GM19463 (cell line): Measurements from ENCODE around the gene ZNF280C.
"Not testable (repeated sequence)": the region's sequence is repeated elsewhere in the genome, so short reads cannot be mapped to it uniquely, and the experiment has no call there.

Experiments
- ATAC-seq: cut with Tn5 transposase; IDR thresholded peaks from one replicate; pipeline ENCODE4 v1.9.1; 2021; ENCODE audit warnings: mild to moderate bottlenecking, moderate library complexity; ENCODE audit not compliant: unreplicated experiment

The ZNF280C gene, protein sequence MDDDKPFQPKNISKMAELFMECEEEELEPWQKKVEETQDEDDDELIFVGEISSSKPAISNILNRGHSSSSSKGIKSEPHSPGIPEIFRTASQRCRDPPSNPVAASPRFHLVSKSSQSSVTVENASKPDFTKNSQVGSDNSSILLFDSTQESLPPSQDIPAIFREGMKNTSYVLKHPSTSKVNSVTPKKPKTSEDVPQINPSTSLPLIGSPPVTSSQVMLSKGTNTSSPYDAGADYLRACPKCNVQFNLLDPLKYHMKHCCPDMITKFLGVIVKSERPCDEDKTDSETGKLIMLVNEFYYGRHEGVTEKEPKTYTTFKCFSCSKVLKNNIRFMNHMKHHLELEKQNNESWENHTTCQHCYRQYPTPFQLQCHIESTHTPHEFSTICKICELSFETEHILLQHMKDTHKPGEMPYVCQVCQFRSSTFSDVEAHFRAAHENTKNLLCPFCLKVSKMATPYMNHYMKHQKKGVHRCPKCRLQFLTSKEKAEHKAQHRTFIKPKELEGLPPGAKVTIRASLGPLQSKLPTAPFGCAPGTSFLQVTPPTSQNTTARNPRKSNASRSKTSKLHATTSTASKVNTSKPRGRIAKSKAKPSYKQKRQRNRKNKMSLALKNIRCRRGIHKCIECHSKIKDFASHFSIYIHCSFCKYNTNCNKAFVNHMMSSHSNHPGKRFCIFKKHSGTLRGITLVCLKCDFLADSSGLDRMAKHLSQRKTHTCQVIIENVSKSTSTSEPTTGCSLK

DNA sequence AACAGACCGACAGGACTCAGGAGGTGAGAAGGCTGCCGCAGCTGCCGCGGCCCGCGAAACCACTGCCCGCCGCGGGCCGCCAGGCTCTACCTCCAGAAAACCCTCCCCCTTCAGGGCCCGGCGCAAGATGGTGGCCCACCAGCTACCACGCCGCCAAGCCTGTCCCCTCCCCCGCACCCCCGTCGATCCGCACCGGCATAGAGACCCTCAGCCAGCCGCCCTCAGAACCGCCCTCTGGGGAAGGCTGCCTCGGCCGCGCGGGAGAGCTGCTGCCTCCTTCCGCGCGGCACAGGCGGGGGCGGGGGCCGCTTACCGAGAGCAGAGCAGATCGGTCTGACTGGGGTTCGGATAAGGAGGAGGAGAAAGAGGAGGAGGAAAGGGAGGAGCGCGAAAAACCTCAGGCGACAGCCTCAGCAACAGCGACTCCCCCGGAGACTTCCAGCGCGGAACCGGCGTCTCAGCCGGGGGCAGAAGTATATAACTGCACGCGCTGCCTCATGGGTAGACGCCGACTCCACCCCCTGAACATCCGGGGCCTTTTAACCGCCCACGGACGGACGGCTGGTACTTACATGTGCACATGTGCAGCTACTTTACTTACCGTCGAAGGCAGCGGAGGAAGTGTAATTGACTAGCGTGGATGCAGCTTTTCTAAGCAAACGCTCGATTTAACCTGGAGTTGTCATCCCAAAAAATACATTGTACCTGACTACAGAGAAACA is at the start of gene ZNF280C:
TSS of gene ZNF280C (minus strand) at position 451 of the 722 bp plus-strand sequence. CDS start 8,450 bp downstream, outside the sequence.
- peak; percentile 95 for ATAC-seq

DNA sequence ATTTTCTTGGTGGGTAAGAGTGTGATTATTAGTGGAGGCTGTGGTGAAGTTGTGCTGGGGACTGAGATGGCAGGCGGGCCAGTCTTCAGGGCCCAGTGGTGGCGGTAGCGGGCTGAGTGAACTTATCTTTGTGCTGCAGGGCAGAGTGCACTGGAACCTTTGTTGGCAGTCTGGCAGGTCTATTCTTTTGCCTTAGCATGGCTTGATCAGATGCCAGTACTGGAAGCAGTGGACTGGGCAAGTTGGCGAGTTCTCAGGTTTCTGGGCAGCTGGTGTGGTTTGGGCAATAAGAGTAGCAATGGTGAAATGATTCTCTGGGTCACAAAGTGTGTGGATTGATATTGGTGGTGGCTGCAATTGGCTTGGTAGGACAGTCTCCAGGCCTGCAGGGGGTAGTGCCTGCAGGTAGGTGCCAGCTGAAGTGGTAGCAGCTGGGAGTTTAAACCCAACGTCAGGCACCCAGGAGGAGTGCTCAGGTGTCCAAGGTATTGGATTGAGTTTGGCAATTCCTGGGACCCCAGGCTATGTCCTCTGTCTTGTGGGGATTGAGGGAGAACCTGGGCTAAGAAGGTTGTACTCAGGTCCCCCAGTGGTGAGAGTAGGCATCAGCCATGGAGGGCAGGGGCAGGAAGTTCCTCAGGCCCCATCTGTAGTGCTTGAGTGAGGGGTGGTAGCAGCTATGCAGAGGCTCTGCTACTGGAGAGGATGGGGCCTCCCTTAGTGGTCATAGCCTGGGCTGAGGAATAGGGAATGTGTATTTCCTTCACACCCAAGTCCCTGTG is 36.1 kb upstream of the ZNF280C start:
- no peak for ATAC-seq

DNA sequence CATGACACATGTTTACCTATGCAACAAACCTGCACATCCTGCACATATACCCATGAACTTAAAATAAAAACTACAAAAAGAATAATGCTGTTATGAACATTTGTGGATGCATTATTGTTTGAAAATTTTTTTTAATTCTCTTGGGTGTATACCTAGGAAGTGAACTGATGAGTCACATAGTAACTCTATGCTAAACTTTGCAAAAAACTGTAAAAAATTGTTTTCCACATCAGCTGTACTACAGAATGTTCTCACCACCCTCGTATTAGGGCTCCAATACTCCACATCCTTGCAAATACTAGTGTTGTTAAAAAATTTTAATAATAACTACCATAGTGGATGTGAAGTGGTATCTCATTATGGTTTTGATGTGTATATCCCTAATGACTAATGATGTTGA is 33.3 kb upstream of the ZNF280C start:
- ATAC-seq: no peak

DNA sequence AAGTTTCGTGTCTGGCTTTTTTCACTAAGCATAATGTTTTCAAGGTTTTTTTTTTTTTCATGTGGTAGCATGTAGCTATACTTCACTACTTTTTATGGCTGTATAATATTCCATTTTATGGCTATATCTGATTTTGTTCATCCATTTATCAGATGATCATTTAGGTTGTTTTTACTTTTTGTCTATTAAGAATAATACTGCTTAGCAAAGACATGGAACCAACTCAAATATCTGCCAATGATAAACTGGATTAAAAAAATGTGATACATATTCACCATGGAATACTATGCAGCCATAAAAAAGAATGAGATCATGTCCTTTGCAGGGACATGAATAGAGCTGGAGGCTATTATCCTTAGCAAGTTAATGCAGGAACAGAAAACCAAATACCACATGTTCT is 32.7 kb upstream of the ZNF280C start:
- ATAC-seq: no peak

DNA sequence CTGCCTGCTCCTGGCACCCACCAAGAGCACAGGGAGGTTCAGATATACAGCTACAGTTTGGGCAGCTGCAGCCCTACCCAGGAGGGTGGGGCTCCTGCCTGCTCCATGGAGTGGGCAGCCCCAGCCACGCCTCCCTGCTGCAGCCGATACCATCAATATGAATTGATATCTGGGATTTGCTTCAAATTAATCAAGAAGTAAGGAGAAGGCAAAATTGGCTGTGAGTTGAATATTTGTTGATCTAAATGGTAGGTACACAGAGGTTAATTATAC is 31.2 kb upstream of the ZNF280C start:
- no peak for ATAC-seq

DNA sequence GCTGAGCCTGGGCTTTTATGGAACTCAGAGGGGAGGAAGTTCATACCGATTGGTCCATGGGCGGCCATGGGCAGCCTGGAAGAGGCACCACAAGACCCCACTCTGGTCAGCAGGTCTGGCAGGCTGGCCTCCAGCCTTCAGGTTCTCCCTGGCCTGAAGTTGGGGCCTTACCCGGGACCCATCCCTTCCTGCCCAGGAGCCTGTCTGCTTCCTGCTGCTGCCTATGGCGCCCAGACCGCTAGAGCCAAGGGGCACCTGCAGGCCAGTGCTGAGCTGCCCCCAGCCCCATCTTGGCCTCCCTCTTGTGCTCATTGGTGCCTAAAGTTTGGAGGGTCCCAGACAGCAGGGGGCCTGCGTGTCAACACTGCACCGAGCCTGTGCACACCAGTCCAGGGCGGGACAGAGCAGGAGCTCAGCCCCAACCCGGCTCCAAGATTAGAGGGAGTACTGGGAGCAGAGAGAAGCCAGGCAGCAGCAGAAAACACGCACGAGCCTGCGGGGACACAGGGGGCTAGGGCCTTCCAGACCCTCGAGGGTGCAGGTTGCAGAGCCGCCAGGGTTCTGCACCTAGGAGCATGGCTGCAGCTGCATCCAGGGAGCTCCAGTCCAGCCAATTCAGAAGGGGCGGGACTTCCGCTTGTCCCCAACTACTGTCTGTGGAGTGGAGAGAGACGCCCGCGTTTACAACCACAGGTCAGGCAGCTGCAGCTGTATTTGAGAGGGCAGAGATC is 30.7 kb upstream of the ZNF280C start:
- ATAC-seq: no peak

DNA sequence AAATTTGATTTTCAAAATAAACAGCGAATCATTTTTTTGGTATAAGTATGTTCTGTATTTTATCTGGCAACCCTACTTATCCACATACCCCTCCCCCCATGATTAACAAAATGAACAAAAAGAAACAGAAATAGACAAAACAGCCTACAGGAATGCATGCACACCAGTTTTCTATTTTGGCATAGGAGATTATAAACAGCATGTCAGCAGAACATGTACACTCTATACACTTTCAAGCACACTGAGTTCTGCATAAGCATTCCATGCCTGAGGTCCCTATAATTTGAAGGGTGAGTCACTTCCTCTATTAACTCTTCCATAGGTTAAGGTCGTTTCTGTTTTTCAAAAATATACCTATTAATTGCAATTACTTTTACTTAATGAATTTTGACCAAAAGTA is 28.0 kb upstream of the ZNF280C start:
- ATAC-seq: no peak

DNA sequence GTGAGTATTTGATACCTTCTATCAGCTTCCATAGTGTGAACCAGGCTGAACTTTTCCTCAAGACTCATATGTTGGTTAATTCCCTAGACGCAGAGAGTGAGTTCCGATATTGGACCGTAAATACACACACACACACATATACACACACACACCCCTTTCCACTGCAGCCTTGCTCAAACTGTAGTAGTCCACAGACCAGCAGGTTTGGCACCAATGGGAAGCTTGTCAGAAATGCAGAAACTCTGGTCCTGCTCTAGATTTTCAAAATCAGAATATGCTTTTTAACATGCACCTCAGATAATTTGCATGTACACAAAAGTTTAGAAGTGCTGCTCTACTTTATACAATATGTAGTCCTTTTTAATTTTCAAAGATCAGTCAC is 27.6 kb upstream of the ZNF280C start:
- no peak for ATAC-seq

DNA sequence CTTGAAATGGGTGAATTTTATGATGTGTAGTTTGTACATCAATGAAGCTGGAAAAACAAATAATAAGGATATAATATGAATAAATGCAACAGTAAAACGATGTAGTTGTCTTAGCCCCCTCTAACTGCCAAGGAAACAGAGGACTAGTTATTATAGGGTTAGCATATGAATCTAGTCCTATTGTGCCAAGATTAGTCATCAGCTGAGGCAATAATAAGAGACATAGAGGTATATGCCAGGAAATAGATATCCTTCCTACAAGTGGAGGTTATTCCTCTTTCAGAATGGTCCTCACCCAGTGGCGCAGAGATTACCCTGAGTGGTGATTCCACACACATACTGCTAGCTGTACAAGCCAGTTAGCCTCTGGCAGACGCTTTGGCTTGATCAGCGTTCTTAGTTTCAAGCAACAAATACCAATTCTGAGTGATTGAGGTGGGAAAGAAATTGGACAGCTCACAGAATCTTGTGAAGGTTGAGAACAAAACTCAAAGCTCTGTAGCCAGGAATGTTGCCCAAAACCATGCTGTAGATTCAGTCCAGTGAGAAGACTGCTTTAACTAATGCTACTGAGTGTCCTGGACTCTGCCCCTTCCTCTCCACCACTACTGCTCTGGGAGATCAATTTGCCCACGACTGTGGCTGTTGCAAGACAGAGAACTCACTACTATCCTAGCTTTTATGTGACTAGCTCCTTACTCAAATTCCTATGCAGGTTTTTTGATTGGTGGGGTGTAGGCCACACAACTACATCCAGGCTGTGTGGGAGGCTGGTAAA is 27.0 kb upstream of the ZNF280C start:
- ATAC-seq: no peak

DNA sequence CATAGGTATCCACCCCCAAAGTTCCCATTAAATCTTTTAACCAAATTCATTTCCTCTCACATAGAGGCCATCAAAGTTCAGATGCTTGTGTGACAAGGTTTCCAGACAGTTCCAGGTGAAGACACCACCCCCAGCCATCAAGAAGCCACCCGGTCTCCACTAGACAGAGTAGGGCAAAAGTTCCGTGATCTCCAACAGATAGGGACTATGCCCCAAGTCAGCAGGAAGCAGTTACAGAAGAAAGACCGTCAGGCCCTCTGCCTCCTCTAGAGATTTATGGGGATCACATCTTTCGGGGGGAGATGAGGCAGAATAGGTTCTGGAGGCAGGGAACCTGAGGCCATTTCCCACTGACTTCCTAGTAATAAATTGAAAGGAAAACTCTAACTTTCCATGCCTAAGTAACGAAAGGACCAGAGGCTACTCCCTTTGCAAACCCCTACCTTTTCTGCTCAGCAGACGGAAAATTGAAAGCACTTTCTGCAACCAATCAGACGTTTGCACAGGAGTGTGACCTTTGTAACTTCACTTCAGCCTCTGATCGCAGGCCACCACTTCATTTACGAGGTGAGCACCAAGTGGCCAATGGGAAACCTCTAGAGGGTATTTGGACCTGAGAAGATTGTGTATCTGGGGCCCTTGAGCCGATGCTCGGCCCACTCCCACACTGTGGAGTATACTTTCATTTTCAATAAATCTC is 18.5 kb upstream of the ZNF280C start:
- no peak for ATAC-seq

DNA sequence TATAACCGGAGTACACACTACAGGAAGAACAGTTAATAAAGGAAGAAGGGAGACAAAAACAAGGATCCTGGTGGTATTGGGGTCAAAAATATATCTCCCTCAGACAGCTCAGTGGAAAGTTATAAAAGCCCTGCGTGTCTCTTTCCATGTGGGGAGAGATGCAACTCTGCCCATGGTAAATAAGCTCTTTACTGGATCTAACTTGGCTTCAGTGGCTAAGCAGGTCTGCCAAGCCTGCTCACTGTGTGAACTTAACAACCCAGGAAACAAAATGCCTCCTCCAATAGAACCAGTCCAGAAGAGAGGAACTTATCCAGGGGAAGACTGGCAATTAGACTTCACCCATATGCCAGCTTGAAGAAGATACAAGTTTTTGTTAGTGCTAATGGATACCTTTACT is 17.0 kb upstream of the ZNF280C start:
- no peak for ATAC-seq

DNA sequence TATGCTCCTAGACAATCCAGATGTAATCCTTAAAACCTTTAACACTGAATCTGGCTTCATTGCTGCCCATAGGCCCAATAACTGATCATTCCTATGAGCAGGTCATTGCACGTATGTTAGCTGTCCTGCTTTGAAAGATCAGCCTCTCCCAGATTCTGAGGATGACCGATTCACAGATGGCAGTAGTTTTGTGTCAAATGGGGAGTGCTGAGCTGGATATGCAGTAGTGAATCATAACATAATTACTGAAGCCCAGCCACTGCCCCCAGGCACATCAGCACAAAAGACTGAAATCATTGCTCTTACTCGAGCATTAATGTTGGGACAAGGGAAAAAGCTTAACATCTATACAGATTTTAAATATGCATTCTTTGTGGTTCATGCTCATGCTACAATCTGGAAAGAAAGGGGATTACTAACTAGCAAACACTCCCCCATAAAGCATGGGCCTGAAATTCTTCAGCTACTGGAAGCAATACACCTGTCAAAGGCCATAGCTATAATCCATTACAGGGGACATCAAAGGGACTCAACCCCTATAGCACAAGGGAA is 16.4 kb upstream of the ZNF280C start:
- no peak for ATAC-seq

DNA sequence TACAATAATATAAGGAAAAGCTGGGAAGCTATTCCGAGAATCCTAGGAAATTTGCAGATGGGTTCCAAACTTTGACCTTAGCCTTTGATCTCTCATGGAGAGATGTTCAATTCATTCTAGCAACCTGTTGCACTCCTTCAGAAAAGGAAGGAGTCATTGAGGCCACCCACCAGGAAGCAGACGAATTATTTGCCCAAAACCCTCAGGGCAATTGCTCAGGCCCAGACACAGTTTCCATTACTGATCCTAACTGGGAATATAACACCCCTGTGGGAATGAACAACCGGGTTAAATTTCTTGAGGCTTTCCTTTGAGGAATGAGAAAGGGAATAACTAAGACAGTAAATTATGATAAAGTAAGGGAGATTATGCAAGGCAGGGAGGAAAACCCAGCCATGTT is 13.5 kb upstream of the ZNF280C start:
- no peak for ATAC-seq

DNA sequence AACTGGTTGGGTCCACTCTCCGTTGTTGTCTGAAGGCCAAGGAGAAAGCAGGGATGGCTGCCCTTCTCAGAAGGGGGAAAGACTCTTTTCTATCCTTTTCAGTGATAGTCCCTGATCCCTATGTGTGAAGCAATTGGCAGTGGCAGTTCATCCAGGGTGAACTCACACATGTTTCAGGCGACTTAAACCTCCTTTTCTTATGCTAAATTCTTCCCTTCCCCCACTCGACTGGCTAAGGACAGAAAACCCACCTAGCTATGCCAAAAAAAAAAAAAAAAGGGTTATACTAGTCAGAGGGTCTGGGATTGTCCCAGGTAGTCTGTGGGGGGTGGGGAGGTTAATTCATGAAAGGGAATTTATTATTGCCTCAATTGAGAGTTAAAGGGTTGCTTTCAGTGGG is 12.2 kb upstream of the ZNF280C start:
- no peak for ATAC-seq

DNA sequence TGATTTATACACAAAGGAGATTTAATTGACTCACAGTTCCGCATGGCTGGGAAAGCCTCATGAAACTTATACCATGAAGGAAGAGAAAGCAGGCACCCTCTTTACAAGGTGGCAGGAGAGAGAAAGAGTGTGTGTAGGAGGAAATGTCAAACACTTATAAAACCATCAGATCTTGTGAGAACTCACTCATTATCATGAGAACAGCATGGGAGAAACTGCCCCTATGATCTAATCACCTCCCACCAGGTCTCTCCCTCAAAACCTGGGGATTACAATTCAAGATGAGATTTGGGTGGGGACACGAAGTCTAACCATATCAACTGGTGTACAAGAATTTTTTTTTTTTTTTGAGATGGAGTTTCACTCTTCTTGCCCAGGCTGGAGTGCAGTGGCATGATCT is 3.6 kb upstream of the ZNF280C start:
- not testable (repeated sequence) for ATAC-seq

DNA sequence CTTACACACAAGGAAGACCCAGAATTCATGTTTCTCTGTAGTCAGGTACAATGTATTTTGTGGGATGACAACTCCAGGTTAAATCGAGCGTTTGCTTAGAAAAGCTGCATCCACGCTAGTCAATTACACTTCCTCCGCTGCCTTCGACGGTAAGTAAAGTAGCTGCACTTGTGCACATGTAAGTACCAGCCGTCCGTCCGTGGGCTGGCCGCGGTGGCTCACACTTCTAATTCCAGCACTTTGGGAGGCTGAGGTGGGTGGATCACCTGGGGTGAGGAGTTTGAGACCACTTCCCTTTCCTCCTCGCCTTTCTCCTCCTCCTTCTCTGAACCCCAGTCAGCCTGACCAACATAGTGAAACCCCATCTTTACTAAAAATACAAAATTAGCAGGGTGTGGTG is 692 bp upstream of the ZNF280C start:
- ATAC-seq: not testable (repeated sequence)

DNA sequence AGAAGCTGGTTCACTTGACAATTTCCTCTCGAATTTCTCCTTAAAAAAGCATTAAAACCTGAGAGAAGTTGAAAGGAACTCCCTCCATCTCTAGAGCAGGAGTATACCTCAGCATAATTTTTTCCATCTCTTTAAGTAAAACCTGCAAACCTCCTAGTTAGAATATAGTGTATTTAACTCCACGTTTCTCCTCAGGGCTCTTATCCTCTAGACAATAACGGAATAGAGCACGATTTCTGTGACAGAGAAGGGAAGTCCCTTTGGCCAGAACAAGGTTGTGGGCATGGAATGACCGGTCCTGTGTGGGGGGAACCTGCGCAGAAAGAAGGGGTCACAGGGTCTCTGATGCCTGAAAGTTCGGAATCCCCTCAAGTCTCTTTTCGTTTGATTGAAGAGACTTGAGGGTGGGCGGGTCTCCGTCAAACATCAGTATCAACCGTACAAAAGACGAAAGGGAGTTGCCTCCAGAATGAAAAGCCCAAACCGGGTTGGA is 697 bp downstream of the ZNF280C start:
- peak; percentile 3 for ATAC-seq

DNA sequence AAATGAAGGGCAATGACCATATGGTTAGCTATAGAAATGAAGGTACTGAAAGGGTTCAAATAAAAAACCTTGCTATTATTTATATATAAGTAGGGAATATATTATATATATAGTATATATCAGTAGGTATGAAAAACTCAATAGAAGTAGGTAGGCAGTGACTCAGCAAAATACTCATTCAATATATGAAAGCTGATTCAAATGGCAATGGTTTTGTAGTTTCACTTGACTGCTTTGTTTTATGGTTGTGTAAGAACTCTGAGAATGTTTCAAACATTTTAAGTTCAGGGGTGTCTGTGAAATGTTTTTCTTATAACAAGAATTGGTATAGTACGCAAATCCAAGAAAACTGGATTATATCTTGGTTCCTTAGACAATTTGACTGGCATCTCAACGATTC is 4.1 kb downstream of the ZNF280C start:
- no peak for ATAC-seq

DNA sequence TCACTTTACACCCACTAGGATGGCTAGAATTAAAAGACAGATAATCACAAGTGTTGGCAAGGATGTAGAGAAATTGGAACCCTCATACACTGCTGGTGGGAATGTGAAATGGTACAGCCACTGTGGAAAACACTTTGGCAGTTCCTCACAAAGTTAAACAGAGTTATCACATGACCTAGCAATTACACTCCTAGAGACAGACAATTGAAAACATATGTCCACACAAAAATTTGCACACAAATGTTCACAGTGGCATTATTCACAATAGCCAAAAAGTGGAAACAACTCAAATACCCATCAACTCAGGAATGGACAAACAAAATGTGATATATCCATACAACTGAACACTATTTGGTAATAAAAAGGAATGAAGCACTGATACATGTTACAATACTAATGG is 5.7 kb downstream of the ZNF280C start:
- no peak for ATAC-seq
